HEK293 (cell line): Measurements from ENCODE around the gene CA10.

Experiments
- CTCF ChIA-PET: fragments of 350-600 bp; formaldehyde crosslinking; extraction: SDS; loops from one replicate; lab custom pipeline; 2021; ENCODE audit warnings: antibody characterized with exemption; lab: Yijun Ruan, JAX
- POLR2A ChIA-PET: fragments of 300-600 bp; formaldehyde crosslinking; extraction: SDS; loops from one replicate; lab custom pipeline; 2020; ENCODE audit warnings: antibody characterized with exemption, inconsistent platforms; lab: Yijun Ruan, JAX
- H3K27ac ChIP-seq: fragments of 200-500 bp; sonication (Bioruptor generic); 2 replicates; pipeline ENCODE4 v1.5.1; 2014; ENCODE audit warnings: low read depth, low read length, control low read depth, inconsistent platforms; ENCODE audit errors: extremely low read depth
- H3K36me3 ChIP-seq, 2 experiments: fragments of 200-500 bp in 1 of 2; sonication (Bioruptor generic) in 1 of 2; 1 replicate in 1 of 2; 2 replicates in 1 of 2; pipeline ENCODE4 v1.5.1; 2014 to 2017; ENCODE audit warnings: inconsistent platforms in 2 of 2, low read length in 2 of 2; ENCODE audit not compliant: control insufficient read depth in 2 of 2, insufficient read depth in 1 of 2
- H3K4me1 ChIP-seq: fragments of 200-500 bp; sonication (Bioruptor generic); 2 replicates; pipeline ENCODE4 v1.5.1; 2014; ENCODE audit warnings: mild to moderate bottlenecking, low read length, inconsistent platforms; ENCODE audit not compliant: control insufficient read depth, insufficient read depth
- H3K4me3 ChIP-seq: 2 replicates; pipeline ENCODE4 v1.5.1; 2011; ENCODE audit warnings: low read depth, mild to moderate bottlenecking, control low read depth, low read length, moderate library complexity
- H3K9me3 ChIP-seq: fragments of 200-500 bp; sonication (Bioruptor generic); 2 replicates; pipeline ENCODE4 v1.5.1; 2014; ENCODE audit warnings: low read depth, low read length, inconsistent platforms; ENCODE audit not compliant: control insufficient read depth, insufficient read depth
- GLI4 ChIP-seq: fragments of 450-650 bp; formaldehyde crosslinking; IDR thresholded peaks from 2 replicates; pipeline ENCODE4 v1.5.1; 2016; ENCODE audit warnings: missing biosample characterization, missing genetic modification characterization
- PRDM2 ChIP-seq: fragments of 450-650 bp; formaldehyde crosslinking; IDR thresholded peaks from 2 replicates; pipeline ENCODE4 v1.5.1; 2016; ENCODE audit warnings: missing biosample characterization, missing genetic modification characterization, borderline replicate concordance
- PRDM4 ChIP-seq: fragments of 450-650 bp; formaldehyde crosslinking; IDR thresholded peaks from 2 replicates; pipeline ENCODE4 v1.5.1; 2017; ENCODE audit warnings: missing biosample characterization, missing genetic modification characterization
- SCRT1 ChIP-seq: fragments of 450-650 bp; formaldehyde crosslinking; IDR thresholded peaks from 2 replicates; pipeline ENCODE4 v1.5.1; 2016; ENCODE audit warnings: missing biosample characterization, missing genetic modification characterization, borderline replicate concordance
- TSHZ1 ChIP-seq: fragments of 450-650 bp; formaldehyde crosslinking; IDR thresholded peaks from 2 replicates; pipeline ENCODE4 v1.5.1; 2016; ENCODE audit warnings: missing biosample characterization, missing genetic modification characterization, borderline replicate concordance
- ZBTB10 ChIP-seq: fragments of 450-650 bp; formaldehyde crosslinking; IDR thresholded peaks from 2 replicates; pipeline ENCODE4 v1.5.1; 2016; ENCODE audit warnings: missing biosample characterization, missing genetic modification characterization
- ZBTB44 ChIP-seq: fragments of 450-650 bp; IDR thresholded peaks from 2 replicates; pipeline ENCODE4 v1.5.1; 2018; ENCODE audit warnings: missing biosample characterization, mild to moderate bottlenecking, missing genetic modification characterization
- ZNF140 ChIP-seq: fragments of 450-650 bp; formaldehyde crosslinking; IDR thresholded peaks from 2 replicates; pipeline ENCODE4 v1.5.1; 2016; ENCODE audit warnings: missing biosample characterization, missing genetic modification characterization
- ZNF214 ChIP-seq: fragments of 450-650 bp; formaldehyde crosslinking; IDR thresholded peaks from 2 replicates; pipeline ENCODE4 v1.5.1; 2017; ENCODE audit warnings: missing biosample characterization, mild to moderate bottlenecking, missing genetic modification characterization, borderline replicate concordance
- ZNF302 ChIP-seq: fragments of 450-650 bp; formaldehyde crosslinking; IDR thresholded peaks from 2 replicates; pipeline ENCODE4 v1.5.1; 2016; ENCODE audit warnings: missing biosample characterization, missing genetic modification characterization, low read depth
- ZNF423 ChIP-seq: fragments of 450-650 bp; formaldehyde crosslinking; IDR thresholded peaks from 2 replicates; pipeline ENCODE4 v1.5.1; 2016; ENCODE audit warnings: missing biosample characterization, missing genetic modification characterization
- ZNF48 ChIP-seq: fragments of 450-650 bp; formaldehyde crosslinking; IDR thresholded peaks from 2 replicates; pipeline ENCODE4 v1.5.1; 2016; ENCODE audit warnings: missing biosample characterization, missing genetic modification characterization
- ZNF521 ChIP-seq: fragments of 450-650 bp; formaldehyde crosslinking; IDR thresholded peaks from 2 replicates; pipeline ENCODE4 v1.5.1; 2017; ENCODE audit warnings: missing biosample characterization, mild to moderate bottlenecking, missing genetic modification characterization
- ZNF792 ChIP-seq: fragments of 450-650 bp; formaldehyde crosslinking; IDR thresholded peaks from 2 replicates; pipeline ENCODE4 v1.5.1; 2016; ENCODE audit warnings: missing biosample characterization, missing genetic modification characterization

CA10 gene

GRCh38 chr17:51951741-51952140 lies 206.8 kb downstream of the CA10 start (continued):
- no peak for TF ChIP-seq PRDM2 (tag by site-specific recombination)
- no peak for TF ChIP-seq ZNF48 (tag by site-specific recombination)
- no peak for TF ChIP-seq ZNF521 (tag by site-specific recombination)
- TF ChIP-seq ZNF140 (tag by site-specific recombination) = no peak

GRCh38 chr17:51948128-51948527 lies 210.4 kb downstream of the CA10 start:
- Histone ChIP-seq H3K27ac (no peak overlapping the region), H3K4me1 (no peaks in the 10 kb centered on the region), H3K4me3 (no peak overlapping the region), H3K9me3 (no peaks in the 10 kb centered on the region), H3K36me3 (no peaks in the 10 kb centered on the region)
- POLR2A ChIA-PET = no interaction called here
- CTCF ChIA-PET = no interaction called here
- TF ChIP-seq SCRT1 (tag by site-specific recombination) = no peak
- no peak for TF ChIP-seq PRDM4
- TF ChIP-seq TSHZ1 (tag by site-specific recombination) = no peak
- TF ChIP-seq ZNF423 = no peak
- no peak for TF ChIP-seq GLI4 (tag by site-specific recombination)
- TF ChIP-seq, all 188 proteins: peak for 0

GRCh38 chr17:51947160-51947735 lies 211.3 kb downstream of the CA10 start:
- Histone ChIP-seq H3K4me1 (no peaks in the 10 kb centered on the region), H3K9me3 (no peaks in the 10 kb centered on the region), H3K27ac (no peak overlapping the region), H3K36me3 (no peaks in the 10 kb centered on the region), H3K4me3 (no peak overlapping the region)
- ChIA-PET POLR2A (no interaction called here), CTCF (no interaction called here)
- TF ChIP-seq ZNF214 (tag by site-specific recombination) = no peak
- no peak for TF ChIP-seq ZBTB44 (tag by site-specific recombination)
- TF ChIP-seq ZNF792 (tag by site-specific recombination) = no peak
- TF ChIP-seq ZBTB10 (tag by site-specific recombination) = no peak
- TF ChIP-seq ZNF302 = no peak
